Measurements from ENCODE around the gene HPCA.

The HPCA gene

DNA sequence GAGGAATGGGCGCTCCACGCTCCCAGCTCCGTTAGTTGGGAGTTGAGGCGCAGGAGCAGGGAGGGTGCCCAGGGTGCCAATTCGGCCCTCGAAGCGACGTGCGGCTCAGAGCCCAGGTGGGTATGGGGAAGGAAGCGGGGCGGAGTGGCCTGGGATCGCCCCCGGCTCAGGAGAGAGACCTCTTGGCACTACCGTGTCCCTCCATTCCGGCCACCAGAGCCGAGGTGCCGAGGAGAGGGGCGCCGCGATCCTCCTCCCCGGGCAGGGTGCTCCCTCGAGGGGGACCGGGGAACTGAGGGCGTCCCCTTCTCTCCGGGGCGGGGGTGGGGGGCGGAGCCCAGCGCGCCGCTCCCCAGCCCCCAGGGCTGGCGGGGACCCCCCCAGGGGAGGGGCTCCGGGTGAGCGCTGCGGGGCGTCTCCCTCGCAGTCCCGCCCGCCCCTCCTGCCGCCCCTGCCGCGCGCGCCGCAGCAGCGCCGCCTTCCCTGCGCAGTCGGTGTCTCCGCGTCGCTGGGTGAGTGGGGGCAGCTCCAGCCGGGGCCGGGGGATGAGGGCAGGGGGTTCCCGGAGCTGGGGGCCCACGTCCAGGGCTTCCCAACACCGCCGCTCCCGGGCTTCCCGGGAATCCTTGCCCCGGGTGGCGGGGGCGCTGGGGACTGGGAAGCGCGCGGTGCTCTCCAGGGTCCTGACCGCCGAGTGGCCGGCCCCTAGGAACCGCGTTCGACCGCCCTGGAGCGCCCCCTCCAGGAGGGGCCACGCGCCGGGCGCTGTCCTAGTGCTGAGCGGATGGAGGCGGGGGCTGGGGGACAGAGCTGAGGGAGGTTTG lies at the start of gene HPCA:
Gene HPCA, plus strand, starts transcription at position 488 of the 824 bp plus-strand sequence. CDS start 2,408 bp downstream, outside the sequence.
- DNase-seq = no peak

DNA sequence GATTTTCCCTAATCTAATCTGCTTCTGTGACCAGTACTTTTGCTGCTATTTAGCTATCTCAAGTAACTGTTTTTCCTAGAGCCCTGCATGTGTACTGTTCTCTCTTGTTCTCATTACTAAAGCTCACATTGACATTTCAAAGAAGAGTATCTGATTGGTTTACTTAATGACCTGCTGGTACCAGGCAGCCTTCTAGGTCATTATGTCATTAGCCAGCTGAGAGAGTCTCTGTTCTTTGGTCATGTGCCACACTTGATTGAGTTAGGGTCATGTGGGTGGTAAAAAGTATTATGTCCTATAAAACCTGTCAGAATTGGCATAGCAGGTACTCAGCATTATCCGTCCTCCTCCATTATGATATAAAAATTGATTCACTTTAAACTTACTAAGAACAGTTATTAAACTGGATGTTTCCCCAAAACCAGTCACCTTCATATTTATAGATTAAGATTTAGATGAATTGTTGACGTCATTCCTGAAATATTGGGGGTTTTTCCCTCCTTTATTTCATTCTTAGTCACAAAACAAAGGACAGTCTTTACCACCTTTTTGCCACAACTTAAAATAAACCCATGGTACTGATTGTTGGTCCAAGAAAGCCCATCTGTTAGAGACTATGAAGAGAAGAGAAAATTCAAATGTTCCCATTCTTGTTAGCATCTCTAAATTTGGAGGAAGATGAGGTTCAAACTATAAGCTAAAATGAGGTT lies 37.8 kb upstream of the HPCA start:
- no peak for DNase-seq

DNA sequence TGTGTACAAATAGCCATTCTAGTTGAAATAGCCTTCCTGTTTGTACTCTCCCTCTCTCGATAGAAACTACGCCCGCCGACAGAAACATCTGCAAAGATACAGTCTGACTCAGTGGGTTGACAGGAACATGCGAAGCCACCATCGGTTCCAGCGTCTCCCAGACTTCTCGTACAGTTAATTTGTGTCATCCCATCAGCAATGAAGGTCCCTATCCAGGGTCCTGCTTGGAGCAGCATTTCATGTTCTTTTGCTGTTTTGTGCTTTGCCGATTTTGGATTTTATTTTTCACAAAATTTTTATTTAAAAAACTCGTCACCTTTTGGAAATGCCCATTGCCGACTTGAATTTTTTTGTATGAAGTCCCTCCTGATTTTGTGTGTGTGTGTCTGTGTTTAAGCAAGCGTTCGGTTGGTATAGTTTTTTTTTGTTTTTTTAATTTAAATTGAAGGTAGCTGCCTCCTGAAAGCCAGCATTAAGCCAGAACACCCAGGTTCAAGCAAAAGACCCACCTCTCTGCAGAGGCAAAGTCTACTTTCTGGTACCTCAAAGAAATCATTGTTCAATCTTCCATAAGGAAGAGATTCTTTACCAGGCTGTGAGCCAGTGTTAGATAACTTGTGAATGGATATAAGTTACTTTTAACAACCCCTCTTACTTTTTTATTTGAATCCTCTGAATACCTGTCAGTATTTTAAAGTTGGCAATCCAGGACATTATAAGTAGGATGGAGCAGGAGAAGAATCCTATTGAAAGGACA lies 30.3 kb upstream of the HPCA start:
- no peak for DNase-seq

DNA sequence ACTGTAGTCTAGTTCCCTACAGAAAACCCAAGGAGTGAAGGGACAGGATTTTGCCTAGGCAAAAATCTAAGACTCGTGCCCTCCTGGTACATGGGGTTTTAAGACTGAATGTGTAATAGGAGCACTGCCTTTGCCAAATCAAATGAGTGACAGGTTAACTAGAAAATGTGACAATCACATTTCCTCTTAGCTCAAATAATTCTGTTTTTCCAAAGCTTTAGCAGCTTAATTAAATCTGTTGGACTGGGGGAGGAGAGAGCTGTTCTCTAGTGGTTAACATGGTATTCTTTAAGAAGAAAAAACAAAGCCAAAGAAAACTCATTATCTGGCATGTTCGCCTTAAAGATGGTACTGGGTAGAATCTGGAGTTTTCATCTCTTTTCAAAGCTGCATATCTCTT lies 28.2 kb upstream of the HPCA start:
- no peak for DNase-seq

DNA sequence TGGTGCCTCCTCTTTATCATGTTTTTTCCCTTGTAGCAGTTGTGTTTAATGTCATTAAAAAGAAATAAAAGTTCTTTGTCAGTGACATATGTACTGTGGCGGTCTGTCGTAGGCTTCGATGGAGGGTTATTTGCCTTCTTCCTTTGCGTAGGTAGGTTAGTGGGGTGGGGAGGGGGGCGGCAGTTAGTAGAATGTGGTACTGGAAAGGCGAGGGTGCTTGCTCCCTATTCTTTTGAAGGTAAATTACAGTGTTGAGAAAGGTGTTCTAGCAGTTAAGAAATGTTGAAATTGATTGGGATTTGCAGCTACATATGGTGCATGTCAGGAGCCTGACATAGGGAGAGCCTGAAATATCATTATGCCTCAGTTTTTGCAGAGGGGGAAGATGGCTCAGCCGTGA lies 27.5 kb upstream of the HPCA start:
- no peak for DNase-seq

DNA sequence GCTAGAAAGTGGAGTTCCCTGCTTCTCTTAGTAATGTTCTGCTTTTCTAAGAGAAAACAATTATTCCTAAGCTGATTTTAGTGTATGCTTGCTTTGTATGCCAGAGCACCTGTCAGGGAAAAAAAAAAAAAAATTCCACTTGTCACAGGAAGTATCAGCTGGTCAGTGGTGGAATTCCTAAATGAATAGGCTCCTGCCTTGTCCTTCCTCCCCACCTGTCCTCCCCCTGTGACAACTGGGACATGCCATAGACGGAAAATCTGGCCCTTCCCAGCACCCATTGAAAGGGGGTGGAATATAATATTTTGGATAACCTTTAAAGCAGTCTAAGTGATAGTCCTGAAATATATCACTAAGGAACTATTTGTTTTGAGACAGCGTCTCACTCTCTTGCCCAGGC lies 26.4 kb upstream of the HPCA start:
- no peak for DNase-seq

DNA sequence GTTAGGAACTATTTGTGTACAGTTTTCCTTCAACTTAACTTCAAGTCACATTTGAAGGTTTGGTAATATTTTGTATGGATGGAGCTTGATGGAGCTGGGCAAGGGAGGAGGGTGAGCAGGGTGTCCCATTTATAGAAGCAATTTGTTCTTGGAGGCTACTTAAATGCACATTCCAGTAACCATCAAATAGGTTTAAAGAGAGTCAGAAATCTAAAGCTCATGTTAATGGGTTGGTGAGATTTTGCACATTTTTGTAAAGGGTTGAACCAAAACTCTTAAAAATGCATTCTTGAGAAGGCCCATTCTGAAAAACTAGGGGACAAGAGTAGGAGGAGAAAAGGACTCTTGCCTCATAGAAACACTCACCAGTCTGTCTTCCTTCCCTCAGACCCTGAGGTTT lies 25.7 kb upstream of the HPCA start:
- no peak for DNase-seq

DNA sequence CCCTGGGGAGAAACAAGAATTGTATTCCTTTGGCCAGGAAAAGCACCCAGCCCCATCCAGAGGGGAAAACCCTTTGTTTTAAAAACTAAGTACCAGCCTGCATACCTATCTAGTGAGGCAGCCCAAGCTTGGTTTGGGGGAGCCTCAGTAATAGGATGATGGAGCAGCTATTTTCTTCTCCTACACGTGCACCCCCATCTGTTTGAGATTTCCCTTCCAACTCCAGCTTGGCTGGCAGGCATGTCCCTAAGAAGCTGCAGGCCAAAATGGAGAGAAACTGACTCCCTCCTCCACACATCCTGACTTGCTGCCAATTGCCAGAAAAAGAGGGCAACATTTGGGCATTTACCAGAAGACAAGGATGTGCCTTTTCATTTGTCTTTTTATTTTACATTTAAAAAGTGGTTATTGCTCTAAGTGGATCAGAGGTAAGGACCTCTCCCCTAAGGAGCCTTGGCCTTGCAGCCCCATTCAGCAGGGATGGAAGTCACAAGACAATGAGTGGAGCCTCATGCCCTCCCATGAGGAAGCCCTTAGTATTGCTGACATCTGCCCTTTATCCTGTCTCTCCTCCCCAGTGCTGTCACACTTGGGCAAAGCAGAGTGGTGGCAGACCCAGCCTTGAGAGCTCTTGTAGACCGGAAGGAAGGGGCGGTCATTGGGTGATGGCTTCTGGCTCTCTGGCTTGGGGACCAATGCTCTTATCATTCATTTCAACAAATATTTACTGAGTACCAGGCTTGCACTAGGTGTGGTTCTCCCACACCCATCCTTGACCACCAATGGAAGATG lies 24.2 kb upstream of the HPCA start:
- no peak for DNase-seq

DNA sequence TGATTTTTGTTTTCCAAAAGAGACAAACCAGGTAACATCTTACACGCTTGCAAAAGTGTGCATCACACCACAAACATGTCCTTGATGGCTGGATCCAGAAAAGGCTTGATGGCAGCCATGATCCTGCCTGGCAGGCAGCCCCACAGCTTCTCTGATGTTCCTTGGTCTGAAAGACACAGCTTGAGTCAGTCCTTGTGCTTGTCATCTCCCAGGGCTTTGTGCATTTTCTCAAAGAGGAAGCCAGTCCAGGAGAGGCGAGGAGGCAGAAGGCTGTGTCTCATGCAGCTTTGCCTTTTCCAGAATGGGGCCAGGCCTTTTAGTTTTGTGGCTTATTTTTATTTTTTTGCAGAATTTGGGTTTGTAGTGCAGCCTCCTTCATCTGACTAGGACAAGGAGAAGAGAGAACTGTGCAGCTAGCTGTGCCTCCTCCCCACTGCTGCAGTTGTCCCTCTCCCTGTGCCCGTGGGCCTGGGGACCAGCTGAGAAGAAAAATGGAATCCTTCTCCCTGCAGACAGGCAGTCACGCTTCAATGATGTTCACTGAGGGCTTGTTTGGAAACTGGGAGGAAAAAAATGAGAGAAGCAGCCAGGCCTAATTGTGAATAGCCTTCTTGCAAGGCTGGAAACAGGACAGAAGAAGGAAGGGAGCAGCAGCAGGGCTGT lies 22.9 kb upstream of the HPCA start:
- no peak for DNase-seq

DNA sequence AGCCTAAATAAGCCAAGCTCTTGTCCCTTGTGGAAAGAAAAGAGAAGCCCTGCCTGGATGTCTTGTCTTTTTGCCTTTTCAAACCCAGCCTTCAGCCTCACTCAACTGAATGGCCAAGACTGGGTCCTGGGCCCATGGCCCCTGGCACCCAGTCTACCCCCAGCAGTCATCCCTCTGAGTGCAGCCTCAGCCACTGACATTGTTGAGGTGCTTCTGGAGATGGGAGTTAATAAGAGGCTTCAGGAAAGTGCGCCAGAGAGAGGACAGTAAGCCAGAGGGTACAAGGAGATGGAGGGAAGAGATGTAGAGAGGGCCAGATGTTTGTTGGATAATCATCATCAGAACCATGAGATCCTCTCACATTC lies 22.4 kb upstream of the HPCA start:
- no peak for DNase-seq

DNA sequence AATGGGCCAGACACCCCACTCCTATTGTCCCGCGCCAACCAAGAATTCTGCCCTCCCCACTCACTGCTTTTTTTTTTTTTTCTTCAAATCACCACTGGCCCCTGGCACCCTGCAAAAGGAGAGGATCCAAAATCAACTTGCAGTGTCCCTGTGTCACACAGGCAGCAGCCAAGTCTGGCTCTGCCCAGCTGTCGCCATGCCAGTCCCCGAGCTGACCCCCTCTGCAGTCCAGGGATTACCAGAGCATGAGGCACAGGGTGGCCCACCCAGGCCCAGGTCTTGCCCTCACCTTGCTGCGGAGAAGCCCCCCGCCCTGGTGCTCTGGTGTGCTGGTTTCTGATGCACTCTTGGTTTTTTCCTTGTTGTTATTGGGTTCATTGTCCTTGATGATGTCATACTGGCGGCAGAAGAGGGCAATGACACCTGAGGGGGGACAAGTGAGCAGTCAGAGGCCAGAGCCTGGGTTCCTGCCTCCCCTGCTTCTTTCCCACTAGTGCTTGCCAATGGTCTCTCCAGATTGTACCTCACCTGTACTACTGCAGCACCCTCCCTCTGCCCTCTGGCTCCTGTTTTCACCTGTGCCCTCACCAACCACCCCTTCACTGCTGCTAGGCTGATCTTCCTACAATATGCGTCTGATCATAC lies 21.8 kb upstream of the HPCA start:
- DNase-seq = no peak

DNA sequence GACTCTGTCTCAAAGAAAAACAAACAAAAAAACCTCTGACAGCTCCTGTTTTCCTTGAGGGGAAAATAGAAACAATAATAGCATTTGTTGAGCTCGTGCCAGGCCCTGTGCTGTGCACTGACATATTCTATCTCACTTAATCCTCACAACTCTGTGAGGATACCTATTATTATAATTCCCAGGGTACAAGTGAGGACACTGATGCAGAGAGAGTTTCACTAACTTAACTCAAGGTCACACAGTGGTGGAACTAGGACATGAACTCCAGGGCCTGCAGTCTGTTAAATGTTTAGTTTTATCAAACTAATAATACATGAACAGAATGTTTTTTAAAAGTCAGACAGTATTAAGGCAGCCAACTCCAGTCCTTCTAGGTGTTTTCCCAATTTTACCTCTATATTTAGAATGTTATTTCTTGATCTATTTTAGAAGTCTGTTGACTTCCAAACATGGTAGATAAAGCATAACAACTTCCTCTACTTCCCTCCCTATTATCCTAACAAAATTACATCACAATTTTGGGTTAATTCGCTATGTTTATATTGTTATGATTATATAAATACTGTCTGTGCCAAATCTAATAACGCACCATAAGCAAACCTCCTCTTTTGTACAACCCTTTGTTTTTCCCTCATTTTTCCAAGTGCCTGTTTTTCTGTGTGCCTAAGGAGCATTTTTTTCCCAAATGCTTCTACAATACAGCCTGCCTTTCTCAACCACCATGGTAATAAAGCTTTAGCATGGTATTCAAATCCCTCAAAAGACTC lies 20.5 kb upstream of the HPCA start:
- DNase-seq = no peak

DNA sequence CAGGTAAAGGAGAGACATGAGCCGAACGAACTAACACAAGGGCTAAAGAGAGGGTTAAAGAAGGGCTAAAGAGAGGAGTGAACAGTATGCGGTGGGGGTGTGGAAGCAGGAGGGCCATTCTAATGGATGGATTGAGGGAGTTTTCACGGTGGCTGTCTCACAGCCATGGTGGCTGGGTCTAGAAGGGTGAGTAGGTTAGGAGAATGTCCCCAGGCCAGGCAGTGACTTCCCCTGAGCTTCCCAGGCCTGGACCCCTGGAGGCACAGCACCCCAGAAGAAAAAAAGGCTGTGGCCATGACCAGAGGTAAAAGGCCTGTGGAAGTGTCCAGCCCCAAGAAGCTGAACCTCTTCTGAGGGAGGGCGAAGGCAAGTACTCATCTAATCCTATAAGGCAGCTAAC lies 19.1 kb upstream of the HPCA start:
- no peak for DNase-seq

DNA sequence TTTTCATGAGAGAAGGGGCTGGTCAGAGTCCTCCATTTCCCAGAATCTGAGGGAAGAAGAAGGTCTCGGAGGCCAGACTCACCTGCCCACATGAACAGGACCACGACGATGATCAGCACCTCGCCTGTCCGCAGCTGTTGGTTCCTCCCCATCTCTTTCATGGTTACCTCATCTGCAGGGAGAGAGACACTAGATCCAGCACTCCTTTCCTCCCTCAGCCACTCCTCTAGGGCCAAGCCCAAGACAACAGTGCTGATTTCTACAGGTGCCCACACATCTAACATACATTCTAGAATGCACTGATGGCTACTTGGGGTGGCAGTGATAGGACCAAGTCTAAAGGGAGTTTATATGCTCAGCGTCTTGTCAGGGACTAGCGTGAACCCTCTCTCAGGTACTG lies 18.6 kb upstream of the HPCA start:
- no peak for DNase-seq

DNA sequence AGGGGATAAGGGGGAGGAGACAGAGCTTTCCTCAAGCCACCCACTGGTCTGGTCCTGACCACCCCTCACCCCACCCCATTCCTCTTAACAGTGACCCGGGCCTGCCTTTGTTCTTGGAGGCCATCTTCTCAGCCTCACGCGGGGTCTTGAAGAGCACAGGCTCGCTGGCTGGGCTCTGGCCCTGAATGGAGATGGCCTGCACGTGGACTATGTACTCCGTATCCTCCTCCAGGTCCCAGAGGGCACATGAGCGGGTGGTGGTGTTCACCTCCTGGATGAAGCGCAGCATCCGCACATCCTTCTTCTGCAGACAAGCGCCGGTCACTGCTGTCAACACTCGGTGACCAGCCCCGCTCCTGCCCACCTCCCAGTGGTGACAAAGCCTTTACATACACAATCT lies 18.2 kb upstream of the HPCA start:
- no peak for DNase-seq

DNA sequence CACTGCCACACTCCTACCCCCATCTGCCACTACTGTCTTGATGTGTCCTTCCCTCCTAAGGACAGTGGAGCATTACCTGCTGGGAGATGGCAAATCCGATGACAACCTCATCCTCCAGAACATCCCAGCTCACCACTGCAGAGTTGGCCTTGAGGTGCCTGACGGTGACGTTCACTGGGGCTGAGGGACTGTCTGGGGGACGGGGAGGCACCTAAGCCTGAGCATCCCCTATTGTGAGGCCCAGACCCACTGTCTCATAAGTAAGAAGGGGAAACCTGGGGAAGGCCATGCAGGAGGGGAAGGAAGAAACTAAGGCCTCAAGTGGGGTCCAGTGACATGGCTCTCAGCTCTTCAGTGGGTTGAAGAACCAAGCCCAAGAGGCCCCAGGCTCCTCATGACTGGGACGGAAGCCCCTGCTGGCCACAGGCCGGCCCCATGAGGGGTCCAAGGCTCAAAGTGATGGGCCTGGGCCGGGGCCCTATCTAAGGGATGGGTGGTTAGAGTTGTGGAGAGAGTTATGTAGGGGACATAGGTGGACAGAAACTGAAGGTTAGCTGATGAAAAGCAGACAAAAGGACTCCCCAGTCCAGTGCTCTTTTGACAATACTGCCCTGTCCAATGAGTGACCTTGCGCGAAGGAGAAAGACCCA lies 17.4 kb upstream of the HPCA start:
- no peak for DNase-seq

DNA sequence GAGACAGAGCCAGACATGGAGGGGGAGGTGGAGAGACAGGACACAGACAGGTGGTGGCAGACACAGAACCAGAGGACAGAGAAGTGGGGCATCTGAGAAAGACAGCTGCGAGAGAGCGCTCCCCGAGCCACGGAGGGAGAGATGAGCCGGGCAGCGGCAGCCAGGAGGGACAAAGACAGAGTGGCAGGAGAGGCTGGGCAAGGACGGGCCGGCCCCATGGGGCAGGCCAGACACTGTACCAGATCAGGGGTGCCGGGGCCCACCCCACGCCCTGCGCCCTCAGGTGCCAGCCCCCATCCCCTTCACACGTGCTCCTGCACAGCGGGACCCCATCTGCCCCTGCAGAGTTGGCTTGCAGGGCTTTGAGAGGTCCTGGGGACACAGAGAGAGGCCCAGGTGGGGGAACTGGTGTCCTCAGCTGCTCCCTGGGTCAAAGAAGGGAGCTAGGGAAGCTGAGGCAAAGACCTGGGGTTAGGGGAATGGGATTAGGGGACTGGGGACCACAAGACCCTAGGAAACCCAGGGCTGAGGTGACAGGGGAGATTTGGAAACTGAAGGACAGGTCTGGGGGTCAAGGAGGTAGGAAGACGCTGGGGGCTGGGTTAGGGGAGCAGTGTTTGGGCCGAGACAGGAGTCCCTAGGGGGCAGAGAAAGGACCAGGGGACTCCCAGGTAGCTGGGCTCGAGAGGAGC lies 16.2 kb upstream of the HPCA start:
- no peak for DNase-seq

DNA sequence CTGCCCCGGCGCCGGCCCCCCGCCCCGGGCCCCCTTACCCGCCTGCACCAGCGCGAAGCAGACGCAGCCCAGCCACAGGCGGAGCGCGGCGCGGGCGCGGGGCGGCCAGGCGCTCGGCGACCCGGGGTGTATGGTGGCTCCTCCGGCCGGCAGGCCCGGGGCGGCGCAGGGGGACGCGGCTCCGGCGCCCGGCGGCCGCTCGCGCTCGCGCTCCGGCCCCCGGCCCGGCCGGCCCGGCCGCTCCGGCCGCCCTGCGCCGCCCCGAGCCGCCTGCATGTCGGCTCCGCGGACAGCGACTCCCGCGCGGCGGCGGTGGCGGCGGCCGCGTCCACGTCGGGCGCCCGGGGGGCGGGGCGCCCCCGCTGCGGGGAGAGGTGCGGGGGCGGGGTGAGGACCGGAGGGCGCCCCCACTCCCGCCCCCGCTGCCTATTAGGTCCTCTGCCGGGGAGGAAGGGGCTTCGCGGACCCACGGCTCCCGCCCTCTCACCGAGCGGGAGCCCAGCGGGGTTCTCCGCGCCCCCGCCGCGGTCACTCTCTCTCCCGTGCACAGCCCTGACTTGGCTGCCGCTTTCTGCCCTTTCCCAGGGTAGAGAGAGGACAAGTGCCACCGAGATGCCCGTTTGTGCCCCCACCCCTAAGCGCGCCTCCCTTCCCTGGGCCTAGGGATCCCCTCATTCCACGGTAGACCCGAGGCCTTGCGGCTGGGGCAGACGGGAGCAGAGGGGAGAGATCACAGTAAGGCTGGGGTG lies 15.5 kb upstream of the HPCA start, which contains the start of gene FNDC5:
Gene FNDC5, minus strand, starts transcription at position 298 of the 749 bp plus-strand sequence.
- DNase-seq = peak; percentile 37

All from DMS153 (cell line).